GM12864 (cell line): ENCODE measurements around the gene ZFAND2A.
A peak's percentile ranks its signal among the peaks of the same experiment; 100 is the strongest.

Source experiments
- DNase-seq: peaks from one replicate; pipeline ENCODE4 v3.0.0-alpha.2; 2011; ENCODE audit warnings: low read depth
- H3K4me3 ChIP-seq: 2 replicates; pipeline ENCODE4 v1.5.1; 2011; ENCODE audit warnings: mild to moderate bottlenecking, low read depth, low read length, control low read depth
- CTCF ChIP-seq: IDR thresholded peaks from 2 replicates; pipeline ENCODE4 v1.5.1; 2011; ENCODE audit warnings: low read depth, mild to moderate bottlenecking, moderate library complexity, low read length, control low read depth, inconsistent platforms; ENCODE audit errors: missing control alignments

ZFAND2A gene

GRCh38 chr7:1106793-1107421, 53.1 kb downstream of the ZFAND2A start:
- no peak for DNase-seq
- TF ChIP-seq CTCF, result no peak
- H3K4me3 ChIP-seq, result no peak overlapping the region

GRCh38 chr7:1106063-1106792, 53.8 kb downstream of the ZFAND2A start:
- no peak overlapping the region for H3K4me3 ChIP-seq
- no peak for TF ChIP-seq CTCF
- DNase-seq, result no peak

- peak; percentile 49 for DNase-seq
- no peak overlapping the region; the same call in 1 of the 2 replicates for H3K4me3 ChIP-seq
- no peak for TF ChIP-seq CTCF
Observed at GRCh38 chr7:1105189-1105588, 54.8 kb downstream of the ZFAND2A start.

GRCh38 chr7:1104516-1105179, 55.3 kb downstream of the ZFAND2A start:
- no peak for TF ChIP-seq CTCF

GRCh38 chr7:1103789-1104515, 56.0 kb downstream of the ZFAND2A start:
- H3K4me3 ChIP-seq, result peak overlapping the region; percentile 40

More at GRCh38 chr7:1104516-1105179, 55.3 kb downstream of the ZFAND2A start:
- DNase-seq, result no peak
- H3K4me3 ChIP-seq, result no peak overlapping the region; the same call in 1 of the 2 replicates

More at GRCh38 chr7:1103789-1104515, 56.0 kb downstream of the ZFAND2A start:
- TF ChIP-seq CTCF, result no peak
- DNase-seq, result no peak
